Mammary epithelial cell (primary cell): Measurements from ENCODE around the gene NUTM1.

Experiments used
- CTCF ChIP-seq, 2 donors: IDR thresholded peaks in 1 of 2; conservative IDR thresholded peaks in 1 of 2; 2 replicates each; pipeline ENCODE4 v1.5.1; 2011 to 2012; ENCODE audit warnings: inconsistent platforms in 2 of 2, low read length in 2 of 2, mild to moderate bottlenecking in 2 of 2, control low read depth in 1 of 2, low read depth in 1 of 2; ENCODE audit not compliant: insufficient read depth in 1 of 2; ENCODE audit errors: extremely low read depth in 1 of 2
- EZH2 ChIP-seq: IDR thresholded peaks from 2 replicates; pipeline ENCODE4 v1.6.1; 2012; ENCODE audit warnings: low read length, inconsistent platforms, borderline replicate concordance

- no peak for TF ChIP-seq CTCF (conservative IDR thresholded peaks at IDR 0.05 in 1 of 2, IDR thresholded peaks at IDR 0.05 in 1 of 2; ENCODE audit: extremely low read depth in 1 of 2, insufficient read depth in 1 of 2, low read depth in 1 of 2, low read length in 2 of 2)
- TF ChIP-seq EZH2, result no peak
These were observed 14.1 kb upstream of the NUTM1 start for GRCh38 chr15:34329006-34329405.
